HG02678 (cell line): ENCODE results near the gene SHISAL1.

Experiments used
- ATAC-seq: cut with Tn5 transposase; IDR thresholded peaks from one replicate; pipeline ENCODE4 v1.9.1; 2021; ENCODE audit warnings: mild to moderate bottlenecking, moderate library complexity; ENCODE audit not compliant: unreplicated experiment

SHISAL1 gene

GRCh38 chr22:44281768-44282637, 30.7 kb downstream of the SHISAL1 start:
- no peak for ATAC-seq

GRCh38 chr22:44280665-44281188, 32.0 kb downstream of the SHISAL1 start:
- ATAC-seq, result no peak

- ATAC-seq, result no peak
Measured at GRCh38 chr22:44279069-44279360, 33.7 kb downstream of the SHISAL1 start.

- no peak for ATAC-seq
Measured at GRCh38 chr22:44278243-44279068, 34.3 kb downstream of the SHISAL1 start.

- no peak for ATAC-seq
Measured at GRCh38 chr22:44277386-44278135, 35.2 kb downstream of the SHISAL1 start.

- ATAC-seq, result no peak
Measured at GRCh38 chr22:44276706-44277356, 35.9 kb downstream of the SHISAL1 start.

GRCh38 chr22:44276041-44276440, 36.7 kb downstream of the SHISAL1 start:
- no peak for ATAC-seq

- no peak for ATAC-seq
Measured at GRCh38 chr22:44275631-44275995, 37.1 kb downstream of the SHISAL1 start.

- ATAC-seq, result no peak
Measured at GRCh38 chr22:44274918-44275630, 37.7 kb downstream of the SHISAL1 start.

GRCh38 chr22:44273175-44273574, 39.6 kb downstream of the SHISAL1 start:
- ATAC-seq, result no peak

GRCh38 chr22:44272401-44272771, 40.4 kb downstream of the SHISAL1 start:
- no peak for ATAC-seq

GRCh38 chr22:44271732-44272400, 40.9 kb downstream of the SHISAL1 start:
- ATAC-seq, result no peak

GRCh38 chr22:44271010-44271500, 41.7 kb downstream of the SHISAL1 start:
- no peak for ATAC-seq

GRCh38 chr22:44270556-44270880, 42.2 kb downstream of the SHISAL1 start:
- no peak for ATAC-seq

GRCh38 chr22:44269757-44270555, 42.8 kb downstream of the SHISAL1 start:
- ATAC-seq, result no peak

- ATAC-seq, result no peak
Measured at GRCh38 chr22:44269117-44269498, 43.6 kb downstream of the SHISAL1 start.

GRCh38 chr22:44268431-44269116, 44.2 kb downstream of the SHISAL1 start:
- ATAC-seq, result no peak

GRCh38 chr22:44267856-44268255, 44.9 kb downstream of the SHISAL1 start:
- no peak for ATAC-seq
